GM19025 (cell line): ENCODE data around the gene STPG3.
"Not testable (repeated sequence)": the region's sequence is repeated elsewhere in the genome, so short reads cannot be mapped to it uniquely, and the experiment has no call there.

ENCODE experiments used
- ATAC-seq: cut with Tn5 transposase; IDR thresholded peaks from one replicate; pipeline ENCODE4 v1.9.1; 2021; ENCODE audit warnings: mild to moderate bottlenecking, low read depth, moderate library complexity; ENCODE audit not compliant: unreplicated experiment

Gene STPG3

DNA sequence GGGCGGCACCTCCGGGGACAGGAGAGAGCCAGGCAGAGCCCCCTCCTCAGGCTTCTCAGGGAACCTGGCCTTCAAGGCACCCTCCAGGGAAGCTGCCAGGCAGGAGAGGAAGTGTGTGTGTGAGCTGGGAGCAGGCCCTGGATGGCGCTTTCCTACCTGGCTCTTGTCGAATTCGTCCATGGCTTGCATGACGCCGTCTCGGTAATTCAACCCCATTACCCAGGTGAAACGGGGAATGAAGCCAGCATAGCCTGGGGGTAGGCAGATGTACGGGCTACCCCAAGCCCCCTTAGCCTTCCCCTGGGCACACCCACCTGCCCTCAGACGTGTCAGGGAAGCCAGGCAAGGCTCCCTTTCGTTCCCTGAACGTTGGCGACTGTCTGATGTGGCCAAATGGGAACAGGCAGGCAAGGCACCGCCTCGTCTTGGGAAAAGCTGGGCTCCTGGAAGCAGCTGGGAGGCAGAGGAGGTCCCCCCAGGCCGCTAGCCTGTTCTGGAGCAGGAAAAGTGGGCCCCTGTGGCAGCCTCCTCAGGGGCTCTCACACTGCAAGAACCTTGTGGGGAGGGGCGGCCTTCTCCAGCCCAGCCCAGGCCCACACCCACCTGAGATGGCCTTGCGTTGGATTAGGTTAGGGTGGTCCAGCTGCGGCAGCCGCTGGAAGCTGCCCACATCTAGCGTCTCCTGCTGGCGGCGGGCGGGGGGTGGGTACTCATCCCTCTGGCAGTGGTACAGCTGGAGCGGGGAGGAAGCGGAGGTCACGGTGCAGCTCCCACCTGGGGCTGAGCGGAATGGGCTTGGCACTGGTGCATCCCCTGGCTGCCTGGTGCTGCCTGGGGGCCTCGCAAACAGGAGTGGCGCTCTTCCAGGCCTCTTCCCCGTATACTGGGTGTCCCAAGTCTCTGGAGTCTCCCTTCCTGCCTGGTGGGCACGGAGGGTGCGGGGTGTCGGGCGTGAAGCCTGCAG lies 6.3 kb upstream of the STPG3 start:
- no peak for ATAC-seq

DNA sequence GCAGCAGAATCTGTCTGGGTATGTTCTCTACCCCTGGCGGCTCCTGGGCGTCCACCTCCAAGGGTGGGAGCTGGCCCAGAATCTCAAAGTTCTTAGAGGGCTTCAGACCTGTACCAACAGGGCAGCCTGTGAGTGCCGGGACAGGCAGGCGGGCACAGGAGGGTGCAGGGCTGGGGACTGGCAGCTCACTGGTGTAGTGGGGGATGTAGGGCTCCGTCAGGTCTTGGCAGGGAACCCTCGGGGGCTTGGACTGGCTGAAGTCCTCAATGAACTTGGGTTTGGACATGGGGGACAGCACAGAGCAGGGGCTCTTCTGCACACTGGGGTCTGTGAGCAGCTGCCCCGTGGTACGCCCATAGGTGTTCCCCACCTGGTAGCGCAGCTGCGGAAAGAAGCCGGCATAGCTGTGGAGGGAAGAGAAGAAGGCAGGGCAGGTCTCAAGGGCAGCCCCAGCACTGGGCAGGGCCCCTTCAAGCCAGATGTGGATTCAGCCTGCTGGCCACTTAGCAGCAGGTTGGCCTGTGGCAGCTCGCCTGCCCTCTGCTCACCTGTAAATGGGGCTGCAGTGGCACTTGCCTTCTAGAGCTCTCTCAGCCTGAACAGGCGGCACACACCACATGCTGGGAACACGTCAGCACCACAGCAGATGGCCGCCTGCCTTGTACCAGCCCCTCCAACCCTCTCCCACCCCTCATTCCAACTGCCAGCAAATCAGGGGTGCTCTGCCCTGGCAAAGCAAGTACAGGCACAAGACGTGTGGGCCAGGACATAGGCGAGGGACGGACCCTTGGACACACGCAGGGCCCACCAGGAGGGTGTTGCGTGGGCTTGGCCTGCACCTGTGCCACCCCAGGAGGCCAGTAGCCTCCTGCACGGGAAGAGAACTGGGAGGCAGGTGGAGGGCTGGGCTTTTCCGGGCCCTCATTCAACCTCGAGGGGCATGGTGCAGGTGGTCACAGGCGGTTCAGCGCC lies 5.3 kb upstream of the STPG3 start:
- ATAC-seq, result no peak

DNA sequence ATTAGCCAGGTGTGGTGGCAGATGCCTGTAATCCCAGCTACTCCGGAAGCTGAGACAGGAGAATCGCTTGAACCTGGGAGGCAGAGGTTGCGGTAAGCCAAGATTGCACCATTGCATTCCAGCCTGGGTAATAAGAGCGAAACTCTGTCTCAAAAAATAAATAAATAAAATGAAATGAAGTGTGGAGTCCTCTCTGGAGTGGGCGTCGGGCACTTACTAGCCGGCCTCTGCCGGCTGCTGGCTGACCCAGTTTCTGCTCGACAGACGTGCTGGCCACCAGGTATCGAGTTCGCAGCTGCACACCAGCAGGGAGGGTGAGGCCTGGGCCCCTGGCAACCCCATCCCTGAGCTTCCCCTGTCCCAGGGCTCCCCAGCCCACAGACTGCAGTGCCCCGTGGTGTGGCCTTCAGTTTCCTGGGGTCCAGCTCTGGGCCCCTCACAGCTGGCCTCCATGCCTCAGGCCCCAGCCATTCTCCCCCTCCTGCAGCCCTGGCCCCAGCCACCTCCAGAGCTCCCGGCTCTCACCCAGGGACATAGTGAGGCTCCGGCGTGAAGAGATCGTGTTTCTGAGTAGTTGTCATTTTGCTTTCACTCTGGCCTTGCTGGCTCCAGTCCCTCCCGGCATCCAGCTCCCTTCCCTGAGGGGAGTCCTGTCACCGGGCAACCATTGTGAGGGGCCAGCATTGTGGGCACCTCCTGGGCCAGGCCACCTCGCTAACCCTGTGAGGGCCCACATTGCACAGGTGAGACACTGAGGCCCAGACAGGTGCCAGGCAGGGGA lies 3.8 kb upstream of the STPG3 start:
- ATAC-seq, result no peak

DNA sequence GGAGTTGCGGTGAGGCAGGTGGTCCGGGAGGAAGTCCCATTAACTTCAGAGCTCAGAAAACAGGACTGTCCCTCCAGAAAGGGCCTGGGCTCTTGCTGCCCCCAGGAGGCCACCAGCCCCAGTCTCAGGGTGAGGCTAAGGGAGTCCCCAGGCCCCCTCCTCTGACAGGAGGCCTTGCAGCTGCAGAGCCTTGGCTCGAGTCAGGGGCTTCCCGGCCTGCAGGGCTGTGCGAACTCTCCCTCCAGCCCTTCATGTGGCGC lies 3.2 kb upstream of the STPG3 start:
- no peak for ATAC-seq

DNA sequence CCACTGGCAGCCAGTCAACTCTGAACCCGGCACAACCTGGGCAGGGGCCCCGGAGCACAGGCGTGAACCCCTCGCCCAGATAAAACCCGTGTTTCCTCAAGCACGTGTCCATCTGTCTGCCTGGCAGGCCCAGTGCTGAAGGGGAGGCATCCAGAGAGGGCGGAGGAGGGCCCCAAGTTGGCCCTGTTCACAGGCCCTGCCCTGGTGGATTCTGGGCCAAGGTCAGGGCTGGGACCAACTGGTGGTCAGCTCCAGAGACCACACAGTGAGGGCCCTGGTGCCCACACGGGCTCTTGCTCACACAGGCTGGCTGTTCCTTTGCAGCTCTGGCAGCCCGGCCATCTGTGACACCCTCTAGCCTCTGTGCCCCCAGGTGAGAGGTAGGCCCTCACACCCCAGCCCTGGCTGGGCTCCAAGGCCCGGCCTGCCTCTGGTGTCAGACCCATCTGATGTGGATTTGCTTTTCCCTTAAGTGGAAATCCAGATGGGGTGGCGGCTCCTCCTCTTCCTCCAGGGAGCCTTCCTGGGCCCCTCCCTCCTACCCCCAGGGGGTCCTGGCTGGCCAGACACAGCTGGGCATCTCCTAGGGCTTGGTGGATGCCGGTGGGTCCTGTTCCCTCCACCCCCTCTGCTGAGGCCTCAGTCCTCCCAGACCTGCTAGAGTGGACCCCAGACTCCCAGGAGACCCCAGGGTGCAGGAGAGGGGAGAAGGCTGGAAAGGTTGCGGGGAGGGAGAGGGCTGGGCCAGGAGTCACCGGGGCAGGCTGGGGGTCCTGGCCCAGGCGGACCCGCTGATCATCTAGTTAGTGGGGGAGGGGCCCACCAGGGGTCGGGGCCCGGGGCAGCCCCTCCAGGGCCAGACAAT lies 525 bp upstream of the STPG3 start:
- ATAC-seq, result no peak

DNA sequence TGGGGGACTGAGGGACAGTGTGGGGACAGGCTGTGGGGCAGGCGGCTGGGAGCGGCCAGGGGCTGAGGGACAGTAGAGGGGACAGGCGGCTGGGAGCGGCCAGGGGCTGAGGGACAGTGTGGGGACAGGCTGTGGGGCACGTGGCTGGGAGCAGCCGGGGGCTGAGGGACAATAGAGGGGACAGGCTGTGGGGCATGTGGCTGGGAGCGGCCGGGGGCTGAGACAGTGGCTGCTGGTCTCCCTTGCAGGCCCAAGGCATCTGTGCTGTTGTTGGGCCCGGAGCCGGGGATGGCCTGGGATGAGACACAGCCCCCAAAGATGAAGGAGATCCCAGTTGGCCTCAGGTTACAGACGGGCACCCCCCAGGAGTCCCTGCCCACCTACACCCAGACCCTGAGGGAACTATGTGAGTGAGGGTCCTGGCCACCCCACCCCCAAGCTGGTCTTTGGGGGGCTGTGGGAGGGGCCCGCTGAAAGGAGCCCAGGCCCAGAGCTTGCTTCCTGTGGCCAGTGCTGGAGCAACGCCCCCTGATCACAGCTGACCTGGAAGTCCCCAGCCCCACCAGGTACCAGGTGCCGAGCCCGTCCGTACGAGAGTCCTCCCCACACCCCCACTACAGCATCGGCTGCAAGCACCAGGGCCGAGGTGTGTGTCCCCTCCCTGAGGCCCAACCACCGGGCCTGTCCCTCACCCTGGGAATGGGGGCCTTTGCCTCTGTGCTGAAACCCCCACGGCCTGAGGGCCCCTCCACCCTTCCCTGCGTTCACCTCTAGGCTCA lies 593 bp downstream of the STPG3 start:
- ATAC-seq, result no peak

DNA sequence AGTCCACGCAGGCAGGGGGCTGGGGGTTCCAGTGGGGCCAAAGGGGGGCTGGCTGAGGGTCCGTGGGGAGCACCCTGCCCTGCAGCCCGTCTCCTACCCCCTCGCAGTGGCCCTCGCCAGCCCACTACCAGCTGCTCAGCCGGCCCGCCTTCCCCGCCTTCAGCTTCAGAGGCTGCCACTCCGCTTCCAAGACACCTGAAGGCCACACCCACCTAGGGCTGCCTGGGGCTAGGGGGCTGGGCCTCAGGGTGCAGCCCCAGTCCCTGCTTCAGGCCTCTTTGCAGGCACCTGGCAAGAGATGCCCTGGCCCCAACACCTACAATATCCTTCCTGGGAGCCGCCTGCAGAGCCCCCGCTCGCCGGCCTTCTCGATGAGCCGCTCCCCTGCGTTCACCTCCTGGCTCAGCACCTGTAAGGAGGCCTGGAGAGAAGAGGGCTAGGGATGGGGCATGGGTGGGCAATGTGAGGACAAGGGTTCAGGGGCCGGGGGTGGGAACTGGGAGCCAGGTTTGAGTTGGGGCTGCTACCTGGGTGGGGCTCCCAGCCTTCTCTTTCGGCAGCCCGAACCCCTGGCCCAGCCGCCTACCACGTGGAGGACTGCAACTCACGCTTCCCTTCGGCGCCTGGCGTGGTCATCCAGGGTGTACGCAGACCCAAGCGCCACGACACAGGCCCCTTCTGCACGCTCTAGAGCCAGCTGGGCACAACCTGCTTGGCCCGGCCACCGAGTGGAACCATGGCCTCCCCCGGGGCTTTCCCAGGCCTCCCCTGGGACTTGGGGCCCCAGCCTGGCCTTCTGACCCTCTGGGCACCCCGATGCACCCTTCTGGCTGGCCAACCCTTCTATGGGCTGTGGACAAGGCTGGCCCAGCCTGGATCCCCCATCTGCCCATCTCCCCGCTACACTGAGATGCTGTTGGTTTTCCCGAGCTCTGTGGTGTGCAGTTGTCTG lies 1.7 kb downstream of the STPG3 start:
- ATAC-seq, result no peak

DNA sequence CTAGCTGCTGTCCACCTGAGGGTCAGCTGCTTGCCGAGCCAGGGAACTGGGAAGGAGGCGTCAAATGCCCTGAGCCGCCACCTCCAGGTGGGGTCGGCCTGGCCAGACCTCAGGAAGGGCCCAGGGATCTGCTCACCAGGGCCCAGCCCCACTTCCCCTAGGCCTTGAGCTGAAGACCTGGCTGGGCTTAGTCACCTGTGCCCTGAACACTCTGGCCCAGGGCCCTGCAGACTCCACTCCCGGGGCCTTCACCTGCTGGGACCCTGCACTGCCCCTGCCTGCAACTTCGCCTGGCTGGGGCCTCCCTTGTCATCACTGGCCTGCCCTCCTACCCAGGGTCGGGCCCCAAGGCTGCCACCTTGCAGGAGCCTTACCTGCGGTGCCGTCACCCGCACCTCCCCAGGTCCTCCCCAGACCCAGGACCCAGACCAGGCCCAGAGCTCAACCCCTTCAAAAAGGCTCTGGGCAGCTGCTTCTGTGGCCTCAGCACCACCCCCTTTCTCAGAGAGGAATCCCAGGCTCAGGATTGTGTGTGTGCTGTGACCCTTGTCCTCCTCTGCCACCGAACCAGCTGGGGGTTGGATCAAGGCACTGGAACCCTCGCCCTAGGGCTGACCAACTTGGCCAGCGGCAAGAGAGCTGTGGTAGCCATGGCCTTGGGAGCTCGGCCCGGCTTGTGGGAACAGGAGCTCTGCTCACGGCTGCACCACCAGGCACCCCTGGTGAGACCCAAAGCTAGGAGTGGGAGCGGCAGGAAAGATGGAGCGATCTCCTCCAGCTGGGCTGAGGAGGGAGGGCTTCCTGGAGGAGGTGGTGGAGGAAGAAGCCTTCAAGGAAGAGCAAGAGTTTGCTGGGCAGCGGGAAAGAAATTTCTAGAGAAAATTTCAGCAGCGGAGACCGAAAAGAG lies 2.9 kb downstream of the STPG3 start:
- ATAC-seq, result no peak

DNA sequence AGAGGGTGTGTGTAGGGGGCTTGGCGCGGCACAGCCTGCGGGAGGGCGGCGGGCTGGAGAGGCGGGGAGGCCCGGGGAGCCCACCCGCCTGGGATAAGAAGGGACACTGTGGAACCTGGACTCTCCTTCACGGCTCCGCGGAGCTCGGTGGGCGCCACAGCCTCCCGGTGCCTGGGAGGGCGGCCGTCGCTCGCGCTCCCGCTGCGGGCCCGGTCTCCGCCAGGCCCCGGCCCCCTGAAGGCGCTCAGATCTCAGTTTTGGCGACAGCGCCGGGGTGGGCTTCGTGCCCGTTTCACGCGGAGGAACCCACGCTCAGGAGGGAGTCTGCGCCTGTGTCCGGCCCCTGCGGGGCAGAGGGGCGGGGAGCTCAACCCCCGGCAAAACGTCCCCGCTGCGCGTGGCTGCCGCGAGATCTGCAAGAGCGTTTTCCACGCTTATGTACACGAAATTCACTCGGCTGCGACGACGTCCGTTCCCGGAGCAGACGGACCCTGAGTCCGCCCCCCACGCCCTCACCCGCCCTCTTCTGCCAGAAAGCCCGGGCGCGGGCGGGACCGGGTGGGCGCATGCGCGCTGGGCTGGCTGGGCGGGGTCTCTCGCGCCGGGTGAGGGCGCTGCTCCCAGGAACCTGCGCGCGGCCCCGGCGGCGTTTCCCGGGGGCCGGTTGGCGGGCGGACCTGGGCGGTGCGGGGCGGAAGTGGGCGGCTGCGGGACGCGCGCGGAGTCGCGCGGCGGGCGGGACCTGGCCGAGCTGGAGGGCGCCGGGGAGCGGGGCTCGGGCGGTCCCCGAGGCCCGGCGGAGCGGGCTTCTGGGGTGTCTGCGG lies 3.8 kb downstream of the STPG3 start, which contains the start of gene NELFB:
TSS of gene NELFB (plus strand) at position 704 of the 824 bp plus-strand sequence.
- ATAC-seq, result peak; percentile 78

DNA sequence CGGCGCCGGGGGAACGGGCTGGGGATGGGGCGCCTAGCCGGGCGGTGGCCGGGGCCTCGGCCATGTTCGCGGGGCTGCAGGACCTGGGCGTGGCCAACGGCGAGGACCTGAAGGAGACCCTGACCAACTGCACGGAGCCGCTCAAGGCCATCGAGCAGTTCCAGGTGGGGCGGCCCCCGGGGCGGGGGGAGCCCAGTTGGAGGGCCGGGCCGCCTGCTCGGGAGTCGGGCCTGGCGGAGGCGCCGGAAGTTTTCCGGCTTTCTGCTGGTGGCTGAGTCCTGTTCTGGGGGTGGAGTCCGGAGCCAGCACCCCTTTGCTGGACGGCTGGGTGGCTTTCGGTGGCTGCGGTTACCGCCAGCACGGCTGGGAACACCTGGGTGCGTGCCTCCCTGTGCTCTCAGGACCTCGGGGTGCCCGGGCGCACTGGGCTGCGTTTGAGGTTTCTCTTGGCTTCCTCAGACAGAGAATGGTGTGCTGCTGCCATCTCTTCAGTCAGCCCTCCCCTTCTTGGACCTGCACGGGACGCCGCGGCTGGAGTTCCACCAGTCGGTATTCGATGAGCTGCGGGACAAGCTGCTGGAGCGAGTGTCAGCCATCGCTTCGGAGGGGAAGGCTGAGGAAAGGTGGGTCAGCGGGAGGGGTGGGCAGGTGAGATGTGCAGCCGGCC lies 4.5 kb downstream of the STPG3 start:
- peak; percentile 22 for ATAC-seq

DNA sequence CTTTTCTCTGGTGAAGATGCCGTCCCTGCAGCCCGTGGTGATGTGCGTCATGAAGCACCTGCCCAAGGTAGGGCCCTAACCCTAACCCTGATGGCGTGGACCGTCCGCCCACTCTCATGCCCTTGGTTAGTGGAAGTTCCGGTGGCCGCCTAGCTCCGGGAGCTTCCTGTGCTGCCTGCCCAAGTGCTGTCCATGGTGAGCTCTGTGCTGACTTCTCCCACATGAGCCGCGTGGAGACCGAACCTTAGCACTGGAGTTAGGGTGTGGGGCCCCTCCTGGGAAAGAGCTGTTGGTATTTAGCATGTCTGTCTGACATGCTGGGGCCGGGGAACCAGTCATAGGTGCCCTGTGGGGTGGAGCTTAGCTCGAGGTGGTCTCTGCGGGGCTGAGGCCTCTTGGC lies 5.3 kb downstream of the STPG3 start:
- no peak for ATAC-seq

DNA sequence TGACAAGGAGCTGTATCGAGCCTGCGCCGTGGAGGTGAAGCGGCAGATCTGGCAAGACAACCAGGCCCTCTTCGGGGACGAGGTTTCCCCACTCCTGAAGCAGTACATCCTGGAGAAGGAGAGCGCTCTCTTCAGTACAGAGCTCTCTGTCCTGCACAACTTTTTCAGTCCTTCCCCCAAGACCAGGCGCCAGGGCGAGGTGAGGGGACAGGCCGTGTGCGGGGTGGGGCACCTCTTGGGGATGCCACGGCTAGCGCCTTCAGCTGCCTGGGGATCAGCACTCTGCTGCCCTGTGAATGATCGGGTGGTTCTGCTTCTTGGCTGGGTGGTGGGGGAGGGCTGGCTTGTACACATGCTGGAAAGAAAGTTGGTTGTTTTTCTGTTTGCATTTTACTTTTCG lies 5.8 kb downstream of the STPG3 start:
- no peak for ATAC-seq

DNA sequence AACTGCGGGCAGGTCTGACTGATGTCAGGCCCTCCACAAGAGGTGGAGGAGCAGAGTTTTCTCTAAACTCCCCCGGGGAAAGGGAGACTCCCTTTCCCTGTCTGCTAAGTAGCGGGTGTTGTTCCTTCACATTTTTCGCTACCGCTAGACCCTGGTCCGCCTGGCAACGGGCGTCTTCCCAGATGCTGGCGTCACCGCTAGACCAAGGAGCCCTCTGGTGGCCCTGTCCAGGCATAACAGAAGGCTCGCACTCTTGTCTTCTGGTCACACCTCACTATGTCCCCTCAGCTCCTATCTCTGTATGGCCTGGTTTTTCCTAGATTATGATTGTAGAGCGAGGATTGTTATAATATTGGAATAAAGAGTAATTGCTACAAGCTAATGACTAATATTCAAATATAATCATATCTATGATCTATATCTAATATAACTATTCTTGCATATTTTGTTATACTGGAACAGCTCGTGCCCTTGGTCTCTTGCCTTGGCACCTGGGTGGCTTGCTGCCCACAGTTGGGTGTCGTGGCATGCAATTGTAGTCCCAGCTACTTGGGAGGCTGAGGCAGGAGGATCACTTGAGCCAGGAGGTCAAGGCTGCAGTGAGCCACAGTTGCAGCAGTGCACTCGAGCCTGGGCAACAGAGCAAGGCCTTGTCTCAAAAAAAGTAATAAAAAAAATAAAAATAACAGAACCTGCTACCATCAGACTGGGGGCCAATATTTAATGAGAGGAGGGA lies 11.3 kb downstream of the STPG3 start:
- not testable (repeated sequence) for ATAC-seq

DNA sequence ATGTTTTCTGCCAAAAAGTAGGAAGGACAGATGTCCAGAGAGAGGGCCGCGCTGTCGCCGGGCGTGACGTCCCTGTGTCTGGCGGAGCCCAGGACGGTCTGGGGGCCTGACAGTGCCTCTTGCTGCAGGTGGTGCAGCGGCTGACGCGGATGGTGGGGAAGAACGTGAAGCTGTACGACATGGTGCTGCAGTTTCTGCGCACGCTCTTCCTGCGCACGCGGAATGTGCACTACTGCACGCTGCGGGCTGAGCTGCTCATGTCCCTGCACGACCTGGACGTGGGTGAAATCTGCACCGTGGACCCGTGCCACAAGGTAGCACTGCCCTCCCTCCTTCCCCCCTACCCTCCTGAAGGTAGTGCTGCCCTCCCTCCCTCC lies 11.8 kb downstream of the STPG3 start:
- no peak for ATAC-seq

DNA sequence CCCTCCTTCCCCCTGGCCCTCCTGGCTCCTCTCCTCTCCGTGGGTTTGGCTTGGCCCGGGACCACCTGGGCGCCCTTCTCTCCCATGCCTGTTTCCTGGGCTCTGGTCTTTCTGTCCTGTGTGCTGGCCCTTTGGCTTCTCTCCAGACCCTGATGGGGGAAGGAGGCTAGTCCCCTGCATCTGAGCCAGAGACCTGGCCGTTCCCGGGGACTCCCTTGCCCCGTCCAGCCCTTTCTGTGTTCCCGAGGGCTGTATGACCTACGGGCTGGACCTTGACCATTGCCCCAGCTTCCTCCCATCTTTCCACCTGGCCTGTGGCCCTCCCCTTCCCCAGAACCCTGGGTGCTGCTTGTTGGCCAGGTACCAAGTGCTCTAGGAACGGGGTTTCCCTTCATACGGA lies 12.4 kb downstream of the STPG3 start:
- no peak for ATAC-seq
